ENCODE measurements around the gene ACVRL1.

Gene ACVRL1

GRCh38 chr12:51922762-51923505, 15.6 kb downstream of the ACVRL1 start:
- TF ChIP-seq YY1 (IDR thresholded peaks at IDR 0.05; ENCODE audit: low read depth) (no peak), FOXM1 (IDR thresholded peaks at IDR 0.05; ENCODE audit: borderline replicate concordance, low read depth) (no peak), RAD21 (IDR thresholded peaks at IDR 0.05; ENCODE audit: low read depth) (no peak), EP300 (IDR thresholded peaks at IDR 0.05; ENCODE audit: borderline replicate concordance) (no peak), ZBTB7A (IDR thresholded peaks at IDR 0.05; ENCODE audit: low read depth) (no peak), USF1 (IDR thresholded peaks at IDR 0.05) (no peak), REST (IDR thresholded peaks at IDR 0.05; ENCODE audit: low read depth) (no peak)

- peak; percentile 51; the same call in 1 of the 2 replicates for TF ChIP-seq RAD21 (IDR thresholded peaks at IDR 0.05; ENCODE audit: low read depth)
- TF ChIP-seq YY1 (IDR thresholded peaks at IDR 0.05; ENCODE audit: low read depth): 0 out of 2 replicates have a peak, but pooled peaks have one; percentile 7
- TF ChIP-seq MAX (IDR thresholded peaks at IDR 0.05): no peak
Measured at GRCh38 chr12:51923506-51924365, 16.4 kb downstream of the ACVRL1 start.

- TF ChIP-seq TCF12 (IDR thresholded peaks at IDR 0.05; ENCODE audit: low read depth): no peak
- no peak for TF ChIP-seq YY1 (IDR thresholded peaks at IDR 0.05; ENCODE audit: low read depth)
- no peak for TF ChIP-seq FOXM1 (IDR thresholded peaks at IDR 0.05; ENCODE audit: borderline replicate concordance, low read depth)
- no peak for TF ChIP-seq REST (IDR thresholded peaks at IDR 0.05; ENCODE audit: low read depth)
- no peak for TF ChIP-seq RAD21 (IDR thresholded peaks at IDR 0.05; ENCODE audit: low read depth)
- no peak for TF ChIP-seq EGR1 (IDR thresholded peaks at IDR 0.05)
Measured at GRCh38 chr12:51924551-51925319, 17.4 kb downstream of the ACVRL1 start.

- TF ChIP-seq EP300 (IDR thresholded peaks at IDR 0.05; ENCODE audit: borderline replicate concordance) (no peak), TAF1 (IDR thresholded peaks at IDR 0.05; ENCODE audit: low read depth) (no peak), TCF12 (IDR thresholded peaks at IDR 0.05; ENCODE audit: low read depth) (no peak), YY1 (IDR thresholded peaks at IDR 0.05; ENCODE audit: low read depth) (no peak), REST (IDR thresholded peaks at IDR 0.05; ENCODE audit: low read depth) (no peak), ZBTB7A (IDR thresholded peaks at IDR 0.05; ENCODE audit: low read depth) (no peak), NFIC (IDR thresholded peaks at IDR 0.05) (no peak), MAX (IDR thresholded peaks at IDR 0.05) (no peak), FOXM1 (IDR thresholded peaks at IDR 0.05; ENCODE audit: borderline replicate concordance, low read depth) (no peak), USF1 (IDR thresholded peaks at IDR 0.05) (no peak), CREB1 (IDR thresholded peaks at IDR 0.05; ENCODE audit: low read depth) (no peak), EGR1 (IDR thresholded peaks at IDR 0.05) (no peak)
Measured at GRCh38 chr12:51925346-51926063, 18.2 kb downstream of the ACVRL1 start.

Data from Ishikawa (cell line).